K562 (cell line): Measurements from ENCODE around the gene ZBTB43.

Source experiments
- CUX1 ChIP-seq: fragments of 200-800 bp; sonication (Bioruptor generic); IDR thresholded peaks from 2 replicates; pipeline ENCODE4 v1.6.1; 2016; ENCODE audit warnings: missing genetic modification characterization, missing compliant biosample characterization
- EGR1 ChIP-seq: fragments of 450-650 bp; conservative IDR thresholded peaks from 2 replicates; pipeline ENCODE4 v1.6.1; 2017; ENCODE audit warnings: mild to moderate bottlenecking
- EP300 ChIP-seq: IDR thresholded peaks from 2 replicates; pipeline ENCODE4 v1.6.1; 2012; ENCODE audit warnings: low read length, improper control_type of control experiment
- EZH2 ChIP-seq: IDR thresholded peaks from 2 replicates; pipeline ENCODE4 v1.6.1; 2012; ENCODE audit warnings: low read depth, mild to moderate bottlenecking, inconsistent platforms, low read length, borderline replicate concordance
- FOXO4 ChIP-seq: fragments of 450-650 bp; formaldehyde crosslinking; IDR thresholded peaks from 2 replicates; pipeline ENCODE4 v1.4.0; 2020; ENCODE audit warnings: mild to moderate bottlenecking, moderate library complexity
- ZKSCAN8 ChIP-seq: fragments of 200-800 bp; sonication (Bioruptor generic); IDR thresholded peaks from 2 replicates; pipeline ENCODE4 v1.6.1; 2016; ENCODE audit warnings: missing genetic modification characterization, missing compliant biosample characterization
- ZNF253 ChIP-seq: fragments of 250-450 bp; sonication (Bioruptor Pico); conservative IDR thresholded peaks from 2 replicates; pipeline ENCODE4 v1.6.1; 2021; ENCODE audit warnings: mild to moderate bottlenecking
- TF ChIP-seq, protein P1 (sequence below), 2 experiments: fragments of 450-650 bp in 1 of 2; sonication (generic) in 1 of 2; formaldehyde crosslinking in 1 of 2; IDR thresholded peaks in 1 of 2; conservative IDR thresholded peaks in 1 of 2; 2 replicates each; pipeline versions ENCODE4 v1.6.1 to v1.8.1; 2016 to 2023; ENCODE audit warnings: mild to moderate bottlenecking in 2 of 2, moderate library complexity in 2 of 2, inconsistent platforms in 1 of 2, missing genetic modification reagents in 1 of 2

- TF ChIP-seq EGR1 (no peak), EZH2 (no peak), FOXO4 (CRISPR knock-in tag) (no peak), CUX1 (CRISPR knock-in tag) (no peak), EP300 (no peak), ZKSCAN8 (CRISPR knock-in tag) (no peak), ZNF253 (no peak)
- TF ChIP-seq, protein P1, sequence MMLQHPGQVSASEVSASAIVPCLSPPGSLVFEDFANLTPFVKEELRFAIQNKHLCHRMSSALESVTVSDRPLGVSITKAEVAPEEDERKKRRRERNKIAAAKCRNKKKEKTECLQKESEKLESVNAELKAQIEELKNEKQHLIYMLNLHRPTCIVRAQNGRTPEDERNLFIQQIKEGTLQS (IDR thresholded peaks at IDR 0.05), result 0 out of 2 replicates have a peak, but pooled peaks have one; percentile 9
- TF ChIP-seq, protein P1 (CRISPR knock-in tag; conservative IDR thresholded peaks at IDR 0.05), result no peak
These were observed 41.6 kb upstream of the ZBTB43 start for GRCh38 chr9:126763130-126763764.
